Testis (tissue), 2 donors: ENCODE results near the gene ARID2.

Experiments used
- CTCF ChIP-seq, 3 experiments: fragments of 450-650 bp in 2 of 3; fragments of 200-600 bp in 1 of 3; sonication (generic) in 1 of 3; IDR thresholded peaks; one replicate each; pipeline ENCODE4 v1.5.1; 2016 to 2019; ENCODE audit warnings: antibody characterized with exemption in 3 of 3, mild to moderate bottlenecking in 2 of 3, moderate library complexity in 1 of 3
- POLR2A ChIP-seq: fragments of 450-650 bp; IDR thresholded peaks from one replicate; pipeline ENCODE4 v1.6.1; 2017; ENCODE audit warnings: antibody characterized with exemption, mild to moderate bottlenecking, moderate library complexity

- TF ChIP-seq CTCF (IDR thresholded peaks at IDR 0.05) (no peak), POLR2A (no peak)
Observed at GRCh38 chr12:45880533-45880932, 151.0 kb downstream of the ARID2 start.
